HEK293 (cell line): ENCODE measurements around the gene SLC38A8.

ENCODE experiments used
- CTCF ChIA-PET: fragments of 350-600 bp; formaldehyde crosslinking; extraction: SDS; loops from one replicate; lab custom pipeline; 2021; ENCODE audit warnings: antibody characterized with exemption; lab: Yijun Ruan, JAX
- POLR2A ChIA-PET: fragments of 300-600 bp; formaldehyde crosslinking; extraction: SDS; loops from one replicate; lab custom pipeline; 2020; ENCODE audit warnings: antibody characterized with exemption, inconsistent platforms; lab: Yijun Ruan, JAX
- H3K27ac ChIP-seq: fragments of 200-500 bp; sonication (Bioruptor generic); 2 replicates; pipeline ENCODE4 v1.5.1; 2014; ENCODE audit warnings: low read depth, low read length, control low read depth, inconsistent platforms; ENCODE audit errors: extremely low read depth
- H3K36me3 ChIP-seq, 2 experiments: fragments of 200-500 bp in 1 of 2; sonication (Bioruptor generic) in 1 of 2; 1 replicate in 1 of 2; 2 replicates in 1 of 2; pipeline ENCODE4 v1.5.1; 2014 to 2017; ENCODE audit warnings: inconsistent platforms in 2 of 2, low read length in 2 of 2; ENCODE audit not compliant: control insufficient read depth in 2 of 2, insufficient read depth in 1 of 2
- H3K4me1 ChIP-seq: fragments of 200-500 bp; sonication (Bioruptor generic); 2 replicates; pipeline ENCODE4 v1.5.1; 2014; ENCODE audit warnings: mild to moderate bottlenecking, low read length, inconsistent platforms; ENCODE audit not compliant: control insufficient read depth, insufficient read depth
- H3K4me3 ChIP-seq: 2 replicates; pipeline ENCODE4 v1.5.1; 2011; ENCODE audit warnings: low read depth, mild to moderate bottlenecking, control low read depth, low read length, moderate library complexity
- H3K9me3 ChIP-seq: fragments of 200-500 bp; sonication (Bioruptor generic); 2 replicates; pipeline ENCODE4 v1.5.1; 2014; ENCODE audit warnings: low read depth, low read length, inconsistent platforms; ENCODE audit not compliant: control insufficient read depth, insufficient read depth
- KLF1 ChIP-seq: fragments of 450-650 bp; formaldehyde crosslinking; IDR thresholded peaks from 2 replicates; pipeline ENCODE4 v1.5.1; 2016; ENCODE audit warnings: missing biosample characterization, missing genetic modification characterization
- KLF10 ChIP-seq: fragments of 450-650 bp; IDR thresholded peaks from 2 replicates; pipeline ENCODE4 v1.5.1; 2018; ENCODE audit warnings: missing biosample characterization, mild to moderate bottlenecking, missing genetic modification characterization
- KLF9 ChIP-seq: fragments of 450-650 bp; formaldehyde crosslinking; IDR thresholded peaks from 2 replicates; pipeline ENCODE4 v1.5.1; 2016; ENCODE audit warnings: missing biosample characterization, missing genetic modification characterization, low read depth
- SCRT1 ChIP-seq: fragments of 450-650 bp; formaldehyde crosslinking; IDR thresholded peaks from 2 replicates; pipeline ENCODE4 v1.5.1; 2016; ENCODE audit warnings: missing biosample characterization, missing genetic modification characterization, borderline replicate concordance
- SP2 ChIP-seq: fragments of 450-650 bp; formaldehyde crosslinking; IDR thresholded peaks from 2 replicates; pipeline ENCODE4 v1.5.1; 2016; ENCODE audit warnings: missing biosample characterization, missing genetic modification characterization
- SP3 ChIP-seq: fragments of 450-650 bp; formaldehyde crosslinking; IDR thresholded peaks from 2 replicates; pipeline ENCODE4 v1.5.1; 2016; ENCODE audit warnings: missing biosample characterization, missing genetic modification characterization
- ZEB2 ChIP-seq: fragments of 450-650 bp; formaldehyde crosslinking; IDR thresholded peaks from 2 replicates; pipeline ENCODE4 v1.5.1; 2016; ENCODE audit warnings: missing biosample characterization, missing genetic modification characterization
- ZNF19 ChIP-seq: fragments of 450-650 bp; formaldehyde crosslinking; IDR thresholded peaks from 2 replicates; pipeline ENCODE4; 2016; ENCODE audit warnings: missing biosample characterization, missing genetic modification characterization, low read depth
- ZNF610 ChIP-seq: fragments of 450-650 bp; formaldehyde crosslinking; IDR thresholded peaks from 2 replicates; pipeline ENCODE4 v1.5.1; 2016; ENCODE audit warnings: missing biosample characterization, missing genetic modification characterization, borderline replicate concordance
- ZNF677 ChIP-seq: fragments of 450-650 bp; IDR thresholded peaks from 2 replicates; pipeline ENCODE4 v1.5.0; 2018; ENCODE audit warnings: missing biosample characterization, mild to moderate bottlenecking, missing genetic modification characterization, moderate library complexity
- ZSCAN16 ChIP-seq: fragments of 450-650 bp; formaldehyde crosslinking; IDR thresholded peaks from 2 replicates; pipeline ENCODE4 v1.5.1; 2016; ENCODE audit warnings: missing biosample characterization, missing genetic modification characterization
- TF ChIP-seq, protein P1 (sequence below): fragments of 450-650 bp; formaldehyde crosslinking; IDR thresholded peaks from 2 replicates; pipeline ENCODE4 v1.5.1; 2017; ENCODE audit warnings: missing biosample characterization, missing genetic modification characterization
- TF ChIP-seq, protein P2 (sequence below): fragments of 450-650 bp; formaldehyde crosslinking; IDR thresholded peaks from 2 replicates; pipeline ENCODE4 v1.5.1; 2017; ENCODE audit warnings: missing biosample characterization, mild to moderate bottlenecking, missing genetic modification characterization, moderate library complexity
- TF ChIP-seq, protein P3 (sequence below): fragments of 450-650 bp; formaldehyde crosslinking; IDR thresholded peaks from 2 replicates; pipeline ENCODE4 v1.5.0; 2017; ENCODE audit warnings: missing biosample characterization, missing genetic modification characterization, borderline replicate concordance
- TF ChIP-seq, protein P4 (sequence below): fragments of 450-650 bp; formaldehyde crosslinking; IDR thresholded peaks from 2 replicates; pipeline ENCODE4 v1.5.1; 2016; ENCODE audit warnings: missing biosample characterization, missing genetic modification characterization
- TF ChIP-seq, protein P5 (sequence below): fragments of 450-650 bp; formaldehyde crosslinking; conservative IDR thresholded peaks from 2 replicates; pipeline ENCODE4 v1.5.1; 2016; ENCODE audit warnings: low read depth, missing biosample characterization, missing genetic modification characterization

SLC38A8 gene

DNA sequence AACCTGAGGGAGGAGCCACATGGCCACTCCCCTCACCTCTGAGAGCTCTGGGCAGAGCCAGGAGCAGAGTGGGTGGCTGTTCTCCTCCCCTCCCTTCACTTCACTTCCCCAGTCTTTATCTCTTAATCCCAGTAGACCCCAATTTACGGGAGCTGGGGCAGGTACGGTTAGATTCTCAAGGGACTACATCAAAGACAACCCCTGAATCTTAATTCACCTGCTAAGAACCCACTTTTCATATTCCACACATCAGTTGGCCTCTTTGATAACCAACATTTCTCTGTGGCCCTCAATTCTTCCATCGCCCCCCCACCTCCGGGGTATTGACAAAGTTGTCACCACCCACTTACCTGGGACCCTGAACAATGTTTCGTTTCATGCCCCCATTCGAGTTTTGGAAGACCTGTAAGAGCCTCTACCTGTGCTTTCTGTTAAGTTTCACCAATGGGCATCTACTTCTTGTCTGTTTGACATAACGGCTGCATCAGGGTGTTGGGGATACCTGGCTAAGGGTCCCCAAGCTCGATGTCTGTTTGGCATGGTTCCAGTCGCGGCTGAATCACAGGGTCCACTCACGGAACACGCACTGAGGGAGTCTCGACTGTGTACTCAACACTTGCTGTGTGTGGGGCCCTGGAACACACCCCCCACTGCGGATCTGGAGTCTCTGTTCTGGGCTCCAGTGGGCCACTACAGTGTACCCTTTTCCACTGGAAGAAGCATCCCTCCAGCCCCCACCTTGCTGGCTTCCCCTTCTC, 27.8 kb downstream of the SLC38A8 start (continued):
- TF ChIP-seq, protein P1, sequence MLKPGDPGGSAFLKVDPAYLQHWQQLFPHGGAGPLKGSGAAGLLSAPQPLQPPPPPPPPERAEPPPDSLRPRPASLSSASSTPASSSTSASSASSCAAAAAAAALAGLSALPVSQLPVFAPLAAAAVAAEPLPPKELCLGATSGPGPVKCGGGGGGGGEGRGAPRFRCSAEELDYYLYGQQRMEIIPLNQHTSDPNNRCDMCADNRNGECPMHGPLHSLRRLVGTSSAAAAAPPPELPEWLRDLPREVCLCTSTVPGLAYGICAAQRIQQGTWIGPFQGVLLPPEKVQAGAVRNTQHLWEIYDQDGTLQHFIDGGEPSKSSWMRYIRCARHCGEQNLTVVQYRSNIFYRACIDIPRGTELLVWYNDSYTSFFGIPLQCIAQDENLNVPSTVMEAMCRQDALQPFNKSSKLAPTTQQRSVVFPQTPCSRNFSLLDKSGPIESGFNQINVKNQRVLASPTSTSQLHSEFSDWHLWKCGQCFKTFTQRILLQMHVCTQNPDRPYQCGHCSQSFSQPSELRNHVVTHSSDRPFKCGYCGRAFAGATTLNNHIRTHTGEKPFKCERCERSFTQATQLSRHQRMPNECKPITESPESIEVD (tag by site-specific recombination): no peak
- TF ChIP-seq, protein P2, sequence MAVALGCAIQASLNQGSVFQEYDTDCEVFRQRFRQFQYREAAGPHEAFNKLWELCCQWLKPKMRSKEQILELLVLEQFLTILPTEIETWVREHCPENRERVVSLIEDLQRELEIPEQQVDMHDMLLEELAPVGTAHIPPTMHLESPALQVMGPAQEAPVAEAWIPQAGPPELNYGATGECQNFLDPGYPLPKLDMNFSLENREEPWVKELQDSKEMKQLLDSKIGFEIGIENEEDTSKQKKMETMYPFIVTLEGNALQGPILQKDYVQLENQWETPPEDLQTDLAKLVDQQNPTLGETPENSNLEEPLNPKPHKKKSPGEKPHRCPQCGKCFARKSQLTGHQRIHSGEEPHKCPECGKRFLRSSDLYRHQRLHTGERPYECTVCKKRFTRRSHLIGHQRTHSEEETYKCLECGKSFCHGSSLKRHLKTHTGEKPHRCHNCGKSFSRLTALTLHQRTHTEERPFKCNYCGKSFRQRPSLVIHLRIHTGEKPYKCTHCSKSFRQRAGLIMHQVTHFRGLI (tag by site-specific recombination): no peak
- TF ChIP-seq, protein P3, sequence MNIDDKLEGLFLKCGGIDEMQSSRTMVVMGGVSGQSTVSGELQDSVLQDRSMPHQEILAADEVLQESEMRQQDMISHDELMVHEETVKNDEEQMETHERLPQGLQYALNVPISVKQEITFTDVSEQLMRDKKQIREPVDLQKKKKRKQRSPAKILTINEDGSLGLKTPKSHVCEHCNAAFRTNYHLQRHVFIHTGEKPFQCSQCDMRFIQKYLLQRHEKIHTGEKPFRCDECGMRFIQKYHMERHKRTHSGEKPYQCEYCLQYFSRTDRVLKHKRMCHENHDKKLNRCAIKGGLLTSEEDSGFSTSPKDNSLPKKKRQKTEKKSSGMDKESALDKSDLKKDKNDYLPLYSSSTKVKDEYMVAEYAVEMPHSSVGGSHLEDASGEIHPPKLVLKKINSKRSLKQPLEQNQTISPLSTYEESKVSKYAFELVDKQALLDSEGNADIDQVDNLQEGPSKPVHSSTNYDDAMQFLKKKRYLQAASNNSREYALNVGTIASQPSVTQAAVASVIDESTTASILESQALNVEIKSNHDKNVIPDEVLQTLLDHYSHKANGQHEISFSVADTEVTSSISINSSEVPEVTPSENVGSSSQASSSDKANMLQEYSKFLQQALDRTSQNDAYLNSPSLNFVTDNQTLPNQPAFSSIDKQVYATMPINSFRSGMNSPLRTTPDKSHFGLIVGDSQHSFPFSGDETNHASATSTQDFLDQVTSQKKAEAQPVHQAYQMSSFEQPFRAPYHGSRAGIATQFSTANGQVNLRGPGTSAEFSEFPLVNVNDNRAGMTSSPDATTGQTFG (tag by site-specific recombination): no peak
- no peak for TF ChIP-seq ZSCAN16

DNA sequence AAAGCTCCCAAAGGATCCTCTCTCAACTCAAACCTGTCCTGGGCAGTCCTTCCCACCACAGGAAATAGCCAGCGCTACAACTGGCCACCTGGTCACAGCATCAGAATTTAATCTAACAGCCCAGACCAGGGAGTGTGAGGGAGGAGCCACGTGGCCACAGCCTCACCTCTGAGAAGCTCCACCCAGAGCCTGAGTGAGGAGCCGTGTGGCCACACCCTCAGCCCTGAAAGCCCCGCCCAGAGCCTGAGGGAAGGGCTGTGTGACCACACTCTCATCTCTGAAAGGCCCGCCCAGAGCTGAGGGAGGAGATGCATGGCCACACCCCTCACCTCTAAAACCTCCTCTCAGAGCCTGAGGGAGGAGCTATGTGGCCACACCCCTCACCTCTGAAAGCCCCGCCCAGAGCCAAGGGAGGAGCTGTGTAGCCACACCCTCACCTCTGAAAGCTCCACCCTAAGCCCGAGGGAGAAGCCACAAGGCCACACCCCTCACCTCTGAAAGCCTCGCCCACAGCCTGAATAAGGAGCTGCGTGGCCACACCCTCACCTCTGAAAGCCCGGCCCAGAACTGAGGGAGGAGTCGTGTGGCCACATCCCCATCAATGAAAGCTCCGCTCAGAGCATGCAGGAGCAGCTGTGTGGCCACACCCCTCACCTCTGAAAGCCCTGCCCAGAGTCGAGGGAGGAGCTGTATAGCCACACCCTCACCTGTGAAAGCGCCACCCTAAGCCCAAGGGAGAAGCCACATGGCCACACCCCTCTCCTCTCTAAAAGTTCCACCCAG, 28.6 kb downstream of the SLC38A8 start:
- POLR2A ChIA-PET: interaction anchor here (0.6 to 1.5 kb wide), 10 partner anchors 8 to 206 kb away, joined by 3 to 13 read pairs (median 4); partner anchors contain the start of genes HSBP1, MBTPS1 and SLC38A8
- no peak for TF ChIP-seq ZEB2 (tag by site-specific recombination)
- TF ChIP-seq SP3 (tag by site-specific recombination): peak; percentile 67
- peak; percentile 58; the same call in 1 of the 2 replicates for TF ChIP-seq KLF10 (tag by site-specific recombination)
- TF ChIP-seq SP2 (tag by site-specific recombination): peak; percentile 62
- peak; percentile 96 for TF ChIP-seq KLF1 (tag by site-specific recombination)
- peak; percentile 90 for TF ChIP-seq KLF9
- TF ChIP-seq, all 188 proteins: peak for 5
- CTCF ChIA-PET: interaction anchor here (0.6 to 1.8 kb wide), 15 partner anchors 13 to 588 kb away, joined by 3 to 10 read pairs (median 4); no protein-coding TSS in a partner anchor
- Histone ChIP-seq H3K4me3 (no peak overlapping the region), H3K36me3 (no peaks in the 10 kb centered on the region), H3K9me3 (no peaks in the 10 kb centered on the region), H3K27ac (no peak overlapping the region), H3K4me1 (no peaks in the 10 kb centered on the region)

DNA sequence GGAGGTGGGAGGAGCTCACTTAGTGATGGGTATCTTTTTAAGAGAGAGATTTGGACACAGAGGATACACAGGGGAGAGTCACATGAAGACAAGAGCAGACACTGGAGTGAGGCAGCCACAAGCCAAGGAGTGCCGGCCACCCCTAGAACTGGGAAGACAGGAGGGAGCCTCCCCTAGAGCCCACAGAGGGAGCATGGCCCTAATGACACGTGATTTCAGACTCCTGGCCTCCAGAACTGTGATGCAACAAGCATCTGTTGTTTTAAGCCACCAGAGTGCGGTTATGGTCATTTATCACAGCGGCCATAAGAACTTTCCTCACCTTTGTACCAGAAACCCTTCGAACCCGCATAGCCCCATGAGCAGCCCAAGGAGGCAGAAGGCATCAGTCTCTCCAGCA, 33.3 kb downstream of the SLC38A8 start:
- Histone ChIP-seq H3K27ac (no peak overlapping the region), H3K9me3 (no peaks in the 10 kb centered on the region), H3K36me3 (no peaks in the 10 kb centered on the region), H3K4me3 (no peak overlapping the region), H3K4me1 (no peaks in the 10 kb centered on the region)
- ChIA-PET CTCF (no interaction called here), POLR2A (no interaction called here)
- TF ChIP-seq SCRT1 (tag by site-specific recombination) (no peak), ZNF610 (no peak), ZNF677 (tag by site-specific recombination) (no peak), ZNF19 (tag by site-specific recombination) (no peak)
- TF ChIP-seq, protein P4, sequence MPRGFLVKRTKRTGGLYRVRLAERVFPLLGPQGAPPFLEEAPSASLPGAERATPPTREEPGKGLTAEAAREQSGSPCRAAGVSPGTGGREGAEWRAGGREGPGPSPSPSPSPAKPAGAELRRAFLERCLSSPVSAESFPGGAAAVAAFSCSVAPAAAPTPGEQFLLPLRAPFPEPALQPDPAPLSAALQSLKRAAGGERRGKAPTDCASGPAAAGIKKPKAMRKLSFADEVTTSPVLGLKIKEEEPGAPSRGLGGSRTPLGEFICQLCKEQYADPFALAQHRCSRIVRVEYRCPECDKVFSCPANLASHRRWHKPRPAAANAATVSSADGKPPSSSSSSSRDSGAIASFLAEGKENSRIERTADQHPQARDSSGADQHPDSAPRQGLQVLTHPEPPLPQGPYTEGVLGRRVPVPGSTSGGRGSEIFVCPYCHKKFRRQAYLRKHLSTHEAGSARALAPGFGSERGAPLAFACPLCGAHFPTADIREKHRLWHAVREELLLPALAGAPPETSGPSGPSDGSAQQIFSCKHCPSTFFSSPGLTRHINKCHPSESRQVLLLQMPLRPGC (tag by site-specific recombination): no peak
- TF ChIP-seq, protein P5, sequence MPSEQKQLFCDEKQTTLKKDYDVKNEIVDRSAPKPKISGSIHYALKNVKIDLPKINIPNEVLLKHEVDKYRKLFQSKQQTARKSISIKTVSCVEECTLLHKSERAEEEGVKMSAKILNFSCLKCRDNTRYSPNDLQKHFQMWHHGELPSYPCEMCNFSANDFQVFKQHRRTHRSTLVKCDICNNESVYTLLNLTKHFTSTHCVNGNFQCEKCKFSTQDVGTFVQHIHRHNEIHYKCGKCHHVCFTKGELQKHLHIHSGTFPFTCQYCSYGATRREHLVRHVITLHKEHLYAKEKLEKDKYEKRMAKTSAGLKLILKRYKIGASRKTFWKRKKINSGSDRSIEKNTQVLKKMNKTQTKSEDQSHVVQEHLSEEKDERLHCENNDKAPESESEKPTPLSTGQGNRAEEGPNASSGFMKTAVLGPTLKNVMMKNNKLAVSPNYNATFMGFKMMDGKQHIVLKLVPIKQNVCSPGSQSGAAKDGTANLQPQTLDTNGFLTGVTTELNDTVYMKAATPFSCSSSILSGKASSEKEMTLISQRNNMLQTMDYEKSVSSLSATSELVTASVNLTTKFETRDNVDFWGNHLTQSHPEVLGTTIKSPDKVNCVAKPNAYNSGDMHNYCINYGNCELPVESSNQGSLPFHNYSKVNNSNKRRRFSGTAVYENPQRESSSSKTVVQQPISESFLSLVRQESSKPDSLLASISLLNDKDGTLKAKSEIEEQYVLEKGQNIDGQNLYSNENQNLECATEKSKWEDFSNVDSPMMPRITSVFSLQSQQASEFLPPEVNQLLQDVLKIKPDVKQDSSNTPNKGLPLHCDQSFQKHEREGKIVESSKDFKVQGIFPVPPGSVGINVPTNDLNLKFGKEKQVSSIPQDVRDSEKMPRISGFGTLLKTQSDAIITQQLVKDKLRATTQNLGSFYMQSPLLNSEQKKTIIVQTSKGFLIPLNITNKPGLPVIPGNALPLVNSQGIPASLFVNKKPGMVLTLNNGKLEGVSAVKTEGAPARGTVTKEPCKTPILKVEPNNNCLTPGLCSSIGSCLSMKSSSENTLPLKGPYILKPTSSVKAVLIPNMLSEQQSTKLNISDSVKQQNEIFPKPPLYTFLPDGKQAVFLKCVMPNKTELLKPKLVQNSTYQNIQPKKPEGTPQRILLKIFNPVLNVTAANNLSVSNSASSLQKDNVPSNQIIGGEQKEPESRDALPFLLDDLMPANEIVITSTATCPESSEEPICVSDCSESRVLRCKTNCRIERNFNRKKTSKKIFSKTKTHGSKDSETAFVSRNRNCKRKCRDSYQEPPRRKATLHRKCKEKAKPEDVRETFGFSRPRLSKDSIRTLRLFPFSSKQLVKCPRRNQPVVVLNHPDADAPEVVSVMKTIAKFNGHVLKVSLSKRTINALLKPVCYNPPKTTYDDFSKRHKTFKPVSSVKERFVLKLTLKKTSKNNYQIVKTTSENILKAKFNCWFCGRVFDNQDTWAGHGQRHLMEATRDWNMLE (tag by site-specific recombination): no peak
